Measurements from ENCODE around the gene KNDC1. TPM values are rescaled to one million over a fixed set of nuclear protein-coding genes. Genes with fewer than 3 reads are reported as not detected.

Gene KNDC1
- total RNA-seq, 4 donors from 2014 or later = under 0.01 to 12.5 (median 5.3) TPM

- Histone ChIP-seq H3K36me3 (no peaks in the 10 kb centered on the region), H3K27ac (no peak overlapping the region), H3K9me3 (no peaks in the 10 kb centered on the region), H3K4me3 (no peak overlapping the region), H3K27me3 (no peaks in the 10 kb centered on the region), H3K4me1 (no peaks in the 10 kb centered on the region)
- no peak for TF ChIP-seq CTCF (IDR thresholded peaks at IDR 0.05)
- TF ChIP-seq POLR2A (IDR thresholded peaks at IDR 0.05) = no peak
- DNase-seq = no peak
- intact Hi-C loops (cut with DNase I; ENCODE audit: low total_unique reads) = no loop called here
Observed at GRCh38 chr10:133127291-133128125, 32.5 kb upstream of the KNDC1 start.

GRCh38 chr10:133128126-133129070, 31.6 kb upstream of the KNDC1 start:
- no peak for TF ChIP-seq POLR2A (IDR thresholded peaks at IDR 0.05)
- DNase-seq = no peak
- no peaks in the 10 kb centered on the region for H3K36me3 ChIP-seq
- no peaks in the 10 kb centered on the region for H3K27me3 ChIP-seq
- H3K27ac ChIP-seq = no peak overlapping the region
- H3K4me3 ChIP-seq = no peak overlapping the region
- H3K4me1 ChIP-seq = no peaks in the 10 kb centered on the region
- intact Hi-C loops (cut with DNase I; ENCODE audit: low total_unique reads) = no loop called here
- no peaks in the 10 kb centered on the region for H3K9me3 ChIP-seq

- H3K27ac ChIP-seq = no peak overlapping the region
- no peaks in the 10 kb centered on the region for H3K27me3 ChIP-seq
- H3K4me1 ChIP-seq = no peaks in the 10 kb centered on the region
- no peaks in the 10 kb centered on the region for H3K9me3 ChIP-seq
- no peaks in the 10 kb centered on the region for H3K36me3 ChIP-seq
- TF ChIP-seq POLR2A (IDR thresholded peaks at IDR 0.05) (no peak), CTCF (IDR thresholded peaks at IDR 0.05) (no peak)
- intact Hi-C loops (cut with DNase I; ENCODE audit: low total_unique reads) = no loop called here
- peak in 1 of 2 donors; percentile 4 for DNase-seq
- no peak overlapping the region for H3K4me3 ChIP-seq
Observed at GRCh38 chr10:133129071-133129858, 30.8 kb upstream of the KNDC1 start.

GRCh38 chr10:133129859-133130495, 30.0 kb upstream of the KNDC1 start:
- Histone ChIP-seq H3K36me3 (no peaks in the 10 kb centered on the region), H3K9me3 (no peaks in the 10 kb centered on the region), H3K27ac (no peak overlapping the region), H3K27me3 (no peaks in the 10 kb centered on the region), H3K4me1 (no peaks in the 10 kb centered on the region), H3K4me3 (no peak overlapping the region)
- DNase-seq = peak in 1 of 2 donors; percentile 6
- TF ChIP-seq POLR2A (IDR thresholded peaks at IDR 0.05) (no peak), CTCF (IDR thresholded peaks at IDR 0.05) (no peak)
- intact Hi-C loops (cut with DNase I; ENCODE audit: low total_unique reads) = no loop called here

- no peak overlapping the region for H3K27ac ChIP-seq
- no peaks in the 10 kb centered on the region for H3K4me1 ChIP-seq
- TF ChIP-seq CTCF (IDR thresholded peaks at IDR 0.05) = no peak
- TF ChIP-seq POLR2A (IDR thresholded peaks at IDR 0.05) = no peak
- DNase-seq = no peak
- intact Hi-C loops (cut with DNase I; ENCODE audit: low total_unique reads) = no loop called here
- H3K27me3 ChIP-seq = no peaks in the 10 kb centered on the region
- H3K4me3 ChIP-seq = no peak overlapping the region
- no peaks in the 10 kb centered on the region for H3K9me3 ChIP-seq
- H3K36me3 ChIP-seq = no peaks in the 10 kb centered on the region
Observed at GRCh38 chr10:133130602-133131001, 29.4 kb upstream of the KNDC1 start.
